ENCODE results near the gene ITFG1.
"Not testable (repeated sequence)": the region's sequence is repeated elsewhere in the genome, so short reads cannot be mapped to it uniquely, and the experiment has no call there.

The ITFG1 gene

GRCh38 chr16:47408491-47408890 is 52.4 kb downstream of the ITFG1 start:
- no peak for DNase-seq

GRCh38 chr16:47395733-47396498 is 64.9 kb downstream of the ITFG1 start:
- DNase-seq: no peak

- no peak for DNase-seq
Measured at GRCh38 chr16:47392081-47392480, 68.8 kb downstream of the ITFG1 start.

DNA sequence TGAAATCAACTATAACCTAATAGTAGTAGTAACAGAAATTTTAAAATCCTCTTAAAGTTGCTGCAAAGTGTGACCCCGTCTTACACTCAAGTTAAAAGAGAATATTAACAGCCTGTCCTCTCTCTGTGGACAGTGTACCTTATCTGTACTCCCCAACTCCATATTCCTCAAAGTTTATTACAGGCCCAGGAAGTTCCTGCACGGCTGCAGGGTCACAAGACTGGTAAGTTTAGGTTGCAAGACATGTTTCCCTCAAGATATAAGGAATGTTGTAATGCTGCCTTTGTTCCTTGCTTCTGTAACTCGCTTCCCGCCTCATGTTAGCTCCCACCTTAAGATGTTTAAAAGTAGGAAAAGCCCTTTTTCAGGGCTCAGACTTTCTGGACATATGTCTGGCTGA is 72.2 kb downstream of the ITFG1 start:
- no peak for DNase-seq

- no peak for DNase-seq
Measured at GRCh38 chr16:47387026-47387734, 73.7 kb downstream of the ITFG1 start.

- DNase-seq: no peak
Measured at GRCh38 chr16:47386201-47386718, 74.6 kb downstream of the ITFG1 start.

DNA sequence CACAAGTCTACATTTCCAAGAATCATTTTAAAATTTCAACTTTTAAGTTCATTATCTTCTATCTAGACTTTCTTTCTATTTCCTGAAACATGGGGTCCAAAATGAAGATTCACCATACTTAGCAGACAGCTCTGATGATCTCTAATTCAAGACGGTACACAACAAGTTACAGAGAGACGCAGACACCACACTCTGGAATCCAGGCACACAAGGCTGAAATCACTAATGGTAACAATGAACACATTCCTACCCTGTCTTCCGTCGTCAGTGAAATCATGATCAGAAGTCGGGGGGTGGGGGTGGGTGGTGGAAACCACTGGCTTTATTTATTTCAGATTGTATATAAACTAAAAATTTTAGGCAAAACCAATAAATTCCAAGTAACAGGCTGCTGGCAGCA is 78.5 kb downstream of the ITFG1 start:
- no peak for DNase-seq

- DNase-seq: no peak
Measured at GRCh38 chr16:47377154-47377553, 83.7 kb downstream of the ITFG1 start.

DNA sequence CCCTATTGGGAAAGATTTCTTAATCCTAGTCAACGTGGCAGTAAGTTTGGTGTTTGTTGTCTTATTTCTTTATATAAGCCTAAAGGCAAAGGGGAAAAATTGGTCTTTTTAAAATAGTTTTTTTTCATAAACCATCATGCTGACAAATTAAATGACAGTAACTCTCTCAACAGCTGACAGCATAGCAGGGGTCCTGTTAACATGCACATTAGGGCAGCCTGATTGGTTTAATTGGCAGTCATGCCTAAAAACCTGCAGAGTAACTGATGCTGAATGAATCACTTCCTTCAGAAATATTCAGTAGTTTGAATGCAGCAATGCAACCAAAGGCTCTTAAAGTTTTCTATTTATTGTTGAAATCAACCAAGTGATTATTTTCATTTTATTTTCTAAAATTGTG is 85.4 kb downstream of the ITFG1 start:
- DNase-seq: no peak

DNA sequence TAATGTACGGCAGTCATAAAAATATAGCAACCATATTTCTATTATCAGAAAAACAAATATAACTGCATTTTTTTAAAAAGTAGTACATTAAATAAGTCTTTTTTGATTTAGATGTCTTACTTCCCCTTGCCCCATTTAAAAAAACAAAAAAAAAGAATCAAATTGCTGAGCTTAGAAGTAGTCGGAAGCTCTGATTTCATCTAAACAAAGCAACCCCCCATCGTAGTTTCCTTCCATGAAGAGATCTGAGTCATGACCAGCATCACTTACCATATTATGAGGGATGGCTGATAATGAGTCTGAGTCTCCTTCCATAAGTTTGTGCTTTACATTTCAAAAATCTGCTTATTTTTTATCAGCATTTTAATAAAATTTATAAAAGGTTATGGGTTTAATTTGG is 86.2 kb downstream of the ITFG1 start:
- no peak for DNase-seq

GRCh38 chr16:47371271-47372014 is 89.4 kb downstream of the ITFG1 start:
- no peak for DNase-seq

GRCh38 chr16:47370536-47370935 is 90.3 kb downstream of the ITFG1 start:
- no peak for DNase-seq

- DNase-seq: no peak
Measured at GRCh38 chr16:47366228-47366627, 94.6 kb downstream of the ITFG1 start.

DNA sequence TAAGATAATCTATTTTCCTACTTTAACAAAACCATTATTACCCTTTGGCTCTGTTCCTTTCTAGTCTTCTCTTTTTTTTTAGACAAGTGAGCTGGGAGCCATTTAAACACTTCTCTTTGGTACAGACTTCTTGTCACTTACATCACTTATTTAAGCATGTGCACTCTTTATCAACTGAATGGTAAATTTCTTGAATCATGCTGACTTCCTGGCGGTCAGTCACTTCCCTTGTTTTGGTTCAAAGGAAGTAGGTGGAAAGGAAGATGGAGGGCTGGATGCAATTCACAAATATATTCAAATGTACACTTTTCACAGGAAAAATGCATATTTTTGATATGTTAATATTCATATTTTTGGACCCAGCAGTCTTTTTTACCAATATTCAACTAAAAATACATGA is 97.1 kb downstream of the ITFG1 start:
- no peak for DNase-seq

- no peak for DNase-seq
Measured at GRCh38 chr16:47359478-47359877, 101.4 kb downstream of the ITFG1 start.

GRCh38 chr16:47358816-47359215 is 102.0 kb downstream of the ITFG1 start:
- no peak for DNase-seq

DNA sequence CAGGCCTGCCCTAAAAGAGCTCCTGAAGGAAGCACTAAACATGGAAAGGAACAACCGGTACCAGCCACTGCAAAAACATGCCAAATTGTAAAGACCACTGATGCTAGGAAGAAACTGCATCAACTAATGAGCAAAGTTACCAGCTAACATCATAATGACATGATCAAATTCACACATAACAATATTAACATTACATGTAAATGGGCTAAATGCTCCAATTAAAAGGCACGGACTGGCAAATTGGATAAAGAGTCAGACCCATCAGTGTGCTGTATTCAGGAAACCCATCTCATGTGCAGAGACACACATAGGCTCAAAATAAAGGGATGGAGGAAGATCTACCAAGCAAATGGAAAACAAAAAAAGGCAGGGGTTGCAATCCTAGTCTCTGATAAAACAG is 111.8 kb downstream of the ITFG1 start:
- not testable (repeated sequence) for DNase-seq

- DNase-seq: not testable (repeated sequence)
Measured at GRCh38 chr16:47347021-47347696, 113.7 kb downstream of the ITFG1 start.

DNA sequence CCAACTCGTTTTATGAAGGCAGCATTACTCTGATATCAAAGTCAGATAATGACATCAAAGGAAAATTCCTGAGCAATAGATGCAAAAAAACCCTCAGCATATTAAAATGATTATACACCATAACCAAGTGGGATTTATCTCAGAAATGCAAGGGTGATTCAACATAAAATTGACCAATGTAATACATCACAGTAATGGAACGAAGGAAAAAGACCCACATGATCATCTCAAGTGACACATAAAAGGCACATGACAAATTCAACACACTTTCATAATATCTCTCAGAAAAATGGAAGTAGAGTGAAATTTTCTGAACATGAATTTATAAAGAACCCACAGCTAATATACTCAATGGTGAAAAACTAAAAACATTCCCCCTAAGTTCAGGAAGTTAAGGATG is 118.8 kb downstream of the ITFG1 start:
- no peak for DNase-seq

DNA sequence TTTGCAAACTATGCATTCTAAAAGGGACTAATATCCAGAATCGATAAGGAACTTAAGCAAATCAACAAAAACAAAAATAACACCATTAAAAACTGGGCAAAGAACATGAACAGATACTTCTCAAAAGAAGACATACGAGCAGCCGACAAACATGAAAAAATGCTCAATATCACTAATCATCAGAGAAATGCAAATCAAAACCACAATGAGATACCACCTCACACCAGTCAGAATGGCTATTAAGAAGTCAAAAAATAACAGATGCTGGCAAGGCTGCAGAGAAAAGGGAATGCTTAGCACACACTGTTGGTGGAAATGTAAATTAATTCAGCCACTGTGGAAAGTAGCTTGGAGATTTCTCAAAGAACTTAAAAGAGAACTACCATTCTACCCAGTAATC is 130.3 kb downstream of the ITFG1 start:
- DNase-seq: not testable (repeated sequence)

DNA sequence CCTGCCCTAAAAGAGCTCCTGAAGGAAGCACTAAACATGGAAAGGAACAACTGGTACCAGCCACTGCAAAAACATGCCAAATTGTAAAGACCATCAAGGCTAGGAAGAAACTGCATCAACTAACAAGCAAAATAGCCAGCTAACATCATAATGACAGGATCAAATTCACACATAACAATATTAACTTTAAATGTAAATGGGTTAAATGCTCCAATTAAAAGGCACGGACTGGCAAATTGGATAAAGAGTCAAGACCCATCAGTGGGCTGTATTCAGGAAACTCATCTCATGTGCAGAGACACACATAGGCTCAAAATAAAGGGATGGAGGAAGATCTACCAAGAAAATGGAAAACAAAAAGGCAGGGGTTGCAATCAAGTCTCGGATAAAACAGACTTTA is 136.6 kb downstream of the ITFG1 start:
- DNase-seq: not testable (repeated sequence)

GRCh38 chr16:47323241-47323640 is 137.6 kb downstream of the ITFG1 start:
- DNase-seq: no peak

Measured in activated CD4-positive, alpha-beta T cell treated with anti-CD3 and anti-CD28 coated beads, Interleukin-2, amount 50 U/mL, for 4 hours (primary cell).